ENCODE results near the gene MIF4GD.

GRCh38 chr17:75267411-75268232 is 3.4 kb downstream of the MIF4GD start:
- TF ChIP-seq, protein P1, sequence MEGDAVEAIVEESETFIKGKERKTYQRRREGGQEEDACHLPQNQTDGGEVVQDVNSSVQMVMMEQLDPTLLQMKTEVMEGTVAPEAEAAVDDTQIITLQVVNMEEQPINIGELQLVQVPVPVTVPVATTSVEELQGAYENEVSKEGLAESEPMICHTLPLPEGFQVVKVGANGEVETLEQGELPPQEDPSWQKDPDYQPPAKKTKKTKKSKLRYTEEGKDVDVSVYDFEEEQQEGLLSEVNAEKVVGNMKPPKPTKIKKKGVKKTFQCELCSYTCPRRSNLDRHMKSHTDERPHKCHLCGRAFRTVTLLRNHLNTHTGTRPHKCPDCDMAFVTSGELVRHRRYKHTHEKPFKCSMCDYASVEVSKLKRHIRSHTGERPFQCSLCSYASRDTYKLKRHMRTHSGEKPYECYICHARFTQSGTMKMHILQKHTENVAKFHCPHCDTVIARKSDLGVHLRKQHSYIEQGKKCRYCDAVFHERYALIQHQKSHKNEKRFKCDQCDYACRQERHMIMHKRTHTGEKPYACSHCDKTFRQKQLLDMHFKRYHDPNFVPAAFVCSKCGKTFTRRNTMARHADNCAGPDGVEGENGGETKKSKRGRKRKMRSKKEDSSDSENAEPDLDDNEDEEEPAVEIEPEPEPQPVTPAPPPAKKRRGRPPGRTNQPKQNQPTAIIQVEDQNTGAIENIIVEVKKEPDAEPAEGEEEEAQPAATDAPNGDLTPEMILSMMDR (conservative IDR thresholded peaks at IDR 0.05): no peak
- 0 out of 2 replicates have a peak, but pooled peaks have one; percentile 16 for TF ChIP-seq ZFX (IDR thresholded peaks at IDR 0.05)

Measured in C4-2B (cell line).